PC-9 (cell line): ENCODE measurements around the gene XYLB. TPM values are rescaled to one million over a fixed set of nuclear protein-coding genes. Genes with fewer than 3 reads are reported as not detected.

Source experiments
- BruUV-seq: library from RNA; stranded (reverse); fragments of 400-500 nt; replicated peaks from 2 replicates; lab custom pipeline; 2021; lab: Mats Ljungman, UMichigan
- CTCF ChIA-PET: fragments of 300-600 bp; sonication (Branson Sonifier 250); formaldehyde crosslinking; loops from one replicate; lab custom pipeline; 2022; ENCODE audit warnings: antibody characterized with exemption; lab: Charles Lee
- POLR2A ChIA-PET: fragments of 300-600 bp; sonication (Branson Sonifier 250); formaldehyde crosslinking; loops from one replicate; lab custom pipeline; 2022; ENCODE audit warnings: antibody characterized with exemption; ENCODE audit not compliant: unreplicated experiment; lab: Charles Lee
- DNase-seq, 2 experiments: peaks; one replicate each; pipeline versions ENCODE4 v3.0.0 to v3.0.0-alpha.2; 2015 to 2022; ENCODE audit warnings: mixed read lengths in 1 of 2
- H2AFZ ChIP-seq: fragments of 200-600 bp; sonication (generic); 2 replicates; pipeline ENCODE4 v1.8.1; 2017; ENCODE audit warnings: antibody characterized with exemption
- H3F3A ChIP-seq: fragments of 200-600 bp; sonication (generic); 2 replicates; pipeline ENCODE4 v1.8.1; 2017; ENCODE audit warnings: antibody characterized with exemption, mild to moderate bottlenecking, low read depth; ENCODE audit not compliant: insufficient read depth
- H3K27ac ChIP-seq: fragments of 200-600 bp; sonication (generic); 2 replicates; pipeline ENCODE4 v1.6.1; 2016; ENCODE audit warnings: mixed run types
- H3K27me3 ChIP-seq: fragments of 200-600 bp; sonication (generic); 2 replicates; pipeline ENCODE4 v1.6.1; 2016; ENCODE audit warnings: low read depth, mixed run types; ENCODE audit not compliant: insufficient read depth
- H3K36me3 ChIP-seq: fragments of 200-600 bp; sonication (generic); 2 replicates; pipeline ENCODE4 v1.6.1; 2016; ENCODE audit warnings: low read depth, mixed run types
- H3K4me1 ChIP-seq: fragments of 200-600 bp; sonication (generic); replicated peaks from 2 replicates; pipeline ENCODE4 v1.6.1; 2016; ENCODE audit warnings: mixed run types; ENCODE audit not compliant: insufficient read depth
- H3K4me2 ChIP-seq: fragments of 200-600 bp; sonication (generic); 2 replicates; pipeline ENCODE4 v1.6.1; 2017; ENCODE audit warnings: mixed run types
- H3K4me3 ChIP-seq: fragments of 200-600 bp; sonication (generic); 2 replicates; pipeline ENCODE4 v1.6.1; 2016; ENCODE audit warnings: mixed run types
- H3K79me2 ChIP-seq: fragments of 200-600 bp; sonication (generic); 2 replicates; pipeline ENCODE4 v1.6.1; 2017; ENCODE audit warnings: low read depth, mixed run types
- H3K9me2 ChIP-seq: fragments of 200-600 bp; sonication (generic); 2 replicates; pipeline ENCODE4 v1.8.1; 2017; ENCODE audit warnings: mild to moderate bottlenecking; ENCODE audit not compliant: insufficient read depth
- H3K9me3 ChIP-seq: fragments of 200-600 bp; sonication (generic); 2 replicates; pipeline ENCODE4 v1.8.1; 2016; ENCODE audit warnings: low read depth; ENCODE audit not compliant: insufficient read depth
- H4K20me1 ChIP-seq: fragments of 200-600 bp; sonication (generic); 2 replicates; pipeline ENCODE4 v1.8.1; 2017; ENCODE audit not compliant: insufficient read depth
- EZH2 ChIP-seq: fragments of 200-600 bp; sonication (generic); IDR thresholded peaks from 2 replicates; pipeline ENCODE4 v1.8.0; 2017; ENCODE audit warnings: antibody characterized with exemption, low read depth
- intact Hi-C: fragments of 100-400 bp; cut with micrococcal nuclease; formaldehyde crosslinking; loops from one replicate; pipeline ENCODE4 v1.10.0; 2022; ENCODE audit not compliant: unreplicated experiment
- total RNA-seq: library from RNA; stranded (reverse); gene quantifications from 2 replicates; pipeline ENCODE4 v1.2.3, GENCODE V29; 2021
- TF ChIP-seq, protein P1 (sequence below): fragments of 200-600 bp; sonication (generic); conservative IDR thresholded peaks from 2 replicates; pipeline ENCODE4 v1.6.1; 2017; ENCODE audit warnings: mixed run types, antibody characterized with exemption, mild to moderate bottlenecking, moderate library complexity

XYLB gene
- total RNA-seq, 1 experiment from 2014 or later: 2.4 TPM

- H3K4me1 ChIP-seq: peaks cover 13% of the 10 kb centered on the region
- TF ChIP-seq, protein P1, sequence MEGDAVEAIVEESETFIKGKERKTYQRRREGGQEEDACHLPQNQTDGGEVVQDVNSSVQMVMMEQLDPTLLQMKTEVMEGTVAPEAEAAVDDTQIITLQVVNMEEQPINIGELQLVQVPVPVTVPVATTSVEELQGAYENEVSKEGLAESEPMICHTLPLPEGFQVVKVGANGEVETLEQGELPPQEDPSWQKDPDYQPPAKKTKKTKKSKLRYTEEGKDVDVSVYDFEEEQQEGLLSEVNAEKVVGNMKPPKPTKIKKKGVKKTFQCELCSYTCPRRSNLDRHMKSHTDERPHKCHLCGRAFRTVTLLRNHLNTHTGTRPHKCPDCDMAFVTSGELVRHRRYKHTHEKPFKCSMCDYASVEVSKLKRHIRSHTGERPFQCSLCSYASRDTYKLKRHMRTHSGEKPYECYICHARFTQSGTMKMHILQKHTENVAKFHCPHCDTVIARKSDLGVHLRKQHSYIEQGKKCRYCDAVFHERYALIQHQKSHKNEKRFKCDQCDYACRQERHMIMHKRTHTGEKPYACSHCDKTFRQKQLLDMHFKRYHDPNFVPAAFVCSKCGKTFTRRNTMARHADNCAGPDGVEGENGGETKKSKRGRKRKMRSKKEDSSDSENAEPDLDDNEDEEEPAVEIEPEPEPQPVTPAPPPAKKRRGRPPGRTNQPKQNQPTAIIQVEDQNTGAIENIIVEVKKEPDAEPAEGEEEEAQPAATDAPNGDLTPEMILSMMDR: no peak
- TF ChIP-seq EZH2: no peak
- H3K27me3 ChIP-seq: no peaks in the 10 kb centered on the region
- no peak for DNase-seq
- no peaks in the 10 kb centered on the region for H3K9me2 ChIP-seq
- H3K4me2 ChIP-seq: no peak overlapping the region
- H3K4me3 ChIP-seq: no peak overlapping the region
- no peaks in the 10 kb centered on the region; the same call in 1 of the 2 replicates for H3F3A ChIP-seq
- TSS peak; percentile 7 for BruUV-seq
- ChIA-PET POLR2A (no interaction called here), CTCF (no interaction called here)
- peaks cover 39% of the 10 kb centered on the region for H3K79me2 ChIP-seq
- no peak overlapping the region for H3K27ac ChIP-seq
- no peaks in the 10 kb centered on the region for H3K36me3 ChIP-seq
- no peaks in the 10 kb centered on the region for H3K9me3 ChIP-seq
- intact Hi-C loops: loop anchor here (2.0 to 10.0 kb wide), 3 partner anchors 113 to 431 kb away; partner anchors contain the start of genes ACAA1, MYD88 and XYLB
- no peak overlapping the region for H2AFZ ChIP-seq
- H4K20me1 ChIP-seq: peaks cover 18% of the 10 kb centered on the region; the same call in 1 of the 2 replicates
These were observed 110.8 kb downstream of the XYLB start for GRCh38 chr3:38457111-38458003.

DNA sequence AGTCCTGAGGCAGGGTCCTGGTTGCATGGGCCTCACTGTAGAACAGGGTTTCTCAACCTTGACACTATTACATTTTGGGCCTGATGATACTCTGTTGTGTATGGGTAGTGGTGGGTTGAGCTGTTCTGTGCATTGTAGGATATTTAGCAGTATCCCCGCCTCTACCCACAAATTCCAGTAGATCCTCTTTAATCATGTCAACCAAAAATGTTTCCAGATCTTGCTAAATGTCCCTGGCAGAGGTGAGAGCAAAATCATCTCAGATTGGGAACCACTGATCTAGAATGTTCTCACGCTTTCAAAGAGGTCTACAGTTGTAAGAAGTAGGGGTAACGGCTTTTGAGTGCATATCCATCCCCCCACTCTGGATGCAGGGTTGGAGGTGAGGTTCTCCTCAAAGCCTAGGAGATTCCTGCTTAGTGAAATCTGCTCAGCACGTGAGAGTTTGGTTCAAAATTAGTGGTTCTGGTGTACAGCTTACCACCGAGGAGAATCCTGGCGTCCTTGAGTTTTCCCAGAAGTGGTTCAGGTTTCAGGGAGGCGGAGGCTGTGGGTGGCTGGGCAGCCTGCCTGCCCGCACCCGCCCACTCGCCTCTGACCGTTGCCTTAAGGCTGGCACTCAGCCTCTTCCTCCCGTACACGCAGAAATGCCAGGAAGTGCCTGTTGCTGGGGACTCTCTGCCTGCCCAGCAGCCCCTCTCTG is 112.4 kb downstream of the XYLB start:
- TF ChIP-seq, protein P1: no peak
- no peak for TF ChIP-seq EZH2
- Histone ChIP-seq H3K27me3 (no peaks in the 10 kb centered on the region), H3K9me3 (no peaks in the 10 kb centered on the region), H4K20me1 (peaks cover 18% of the 10 kb centered on the region; the same call in 1 of the 2 replicates), H3K79me2 (peaks cover 46% of the 10 kb centered on the region), H3K36me3 (no peaks in the 10 kb centered on the region), H3K4me2 (no peak overlapping the region), H3K4me1 (peaks cover 8% of the 10 kb centered on the region; the same call in 1 of the 2 replicates), H3K9me2 (no peaks in the 10 kb centered on the region), H3K4me3 (no peak overlapping the region), H3K27ac (no peak overlapping the region), H2AFZ (no peak overlapping the region), H3F3A (no peaks in the 10 kb centered on the region)
- BruUV-seq: no TSS peak
- intact Hi-C loops: loop anchor here (2.0 to 10.0 kb wide), 3 partner anchors 114 to 432 kb away; partner anchors contain the start of genes ACAA1, MYD88 and XYLB
- ChIA-PET POLR2A (interaction anchor here (0.6 kb wide), 1 partner anchor 462 kb away, joined by 4 read pairs; no protein-coding TSS in a partner anchor), CTCF (no interaction called here)
- peak in 1 of 2 experiments; percentile 63 for DNase-seq

GRCh38 chr3:38459499-38460048 is 113.0 kb downstream of the XYLB start:
- Histone ChIP-seq H3K27ac (no peak overlapping the region), H3K4me3 (no peak overlapping the region)

More at GRCh38 chr3:38459499-38460048, 113.0 kb downstream of the XYLB start:
- TF ChIP-seq, protein P1: no peak
- TF ChIP-seq EZH2: no peak
- Histone ChIP-seq H3K27me3 (no peaks in the 10 kb centered on the region), H3K36me3 (no peaks in the 10 kb centered on the region), H2AFZ (no peak overlapping the region), H3K4me1 (peaks cover 8% of the 10 kb centered on the region; the same call in 1 of the 2 replicates), H3K79me2 (peaks cover 46% of the 10 kb centered on the region), H3F3A (no peaks in the 10 kb centered on the region), H3K9me2 (no peaks in the 10 kb centered on the region), H4K20me1 (peaks cover 18% of the 10 kb centered on the region; the same call in 1 of the 2 replicates), H3K9me3 (no peaks in the 10 kb centered on the region), H3K4me2 (no peak overlapping the region)
- no peak for DNase-seq
- BruUV-seq: no TSS peak
- intact Hi-C loops: loop anchor here (2.0 to 10.0 kb wide), 3 partner anchors 115 to 433 kb away; partner anchors contain the start of genes ACAA1, MYD88 and XYLB
- ChIA-PET CTCF (no interaction called here), POLR2A (no interaction called here)
